Measurements from ENCODE around the gene SPATS2. TPM values are rescaled to one million over a fixed set of nuclear protein-coding genes. Genes with fewer than 3 reads are reported as not detected.

Gene SPATS2
- total RNA-seq, 2 experiments from 2014 or later, result 6.1 to 6.4 TPM

DNA sequence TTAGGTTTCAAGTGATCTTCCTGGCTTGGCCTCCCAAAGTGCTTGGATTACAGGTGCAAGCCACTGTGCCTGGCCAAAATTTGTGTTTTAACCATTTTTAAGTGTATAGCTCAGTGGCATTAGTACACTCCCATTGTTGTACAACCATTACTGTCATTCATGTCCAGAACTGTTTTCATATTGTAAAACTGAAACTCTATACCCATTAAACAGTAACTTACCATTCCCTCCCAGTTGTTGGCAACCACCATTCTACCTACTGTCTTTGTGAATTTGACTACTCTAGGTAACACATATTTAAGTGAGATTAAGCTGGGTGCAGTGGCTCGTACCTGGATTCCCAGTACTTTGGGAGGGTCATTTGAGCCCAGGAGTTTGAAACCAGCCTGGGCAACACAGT lies 104.3 kb downstream of the SPATS2 start:
- no peaks in the 10 kb centered on the region for H3K36me3 Mint-ChIP-seq (ENCODE audit: low read depth)
- H3K27ac Mint-ChIP-seq, result no peak overlapping the region
- Histone ChIP-seq H3K27me3 (ENCODE audit: control insufficient read depth in 1 of 2, insufficient read depth in 2 of 2, low read length in 2 of 2) (no peaks in the 10 kb centered on the region), H3K36me3 (ENCODE audit: insufficient read depth, low read length) (no peaks in the 10 kb centered on the region), H3K4me1 (ENCODE audit: insufficient read depth, low read length) (no peaks in the 10 kb centered on the region), H3K4me3 (ENCODE audit: low read length) (no peak overlapping the region), H3K9me3 (ENCODE audit: control insufficient read depth in 1 of 2, insufficient read depth in 1 of 2, low read length in 2 of 2) (no peaks in the 10 kb centered on the region), H3K27ac (ENCODE audit: low read depth in 1 of 2, low read length in 2 of 2) (no peak overlapping the region)
- ATAC-seq (ENCODE audit: poor library complexity), result no peak
- TF ChIP-seq, protein P1, sequence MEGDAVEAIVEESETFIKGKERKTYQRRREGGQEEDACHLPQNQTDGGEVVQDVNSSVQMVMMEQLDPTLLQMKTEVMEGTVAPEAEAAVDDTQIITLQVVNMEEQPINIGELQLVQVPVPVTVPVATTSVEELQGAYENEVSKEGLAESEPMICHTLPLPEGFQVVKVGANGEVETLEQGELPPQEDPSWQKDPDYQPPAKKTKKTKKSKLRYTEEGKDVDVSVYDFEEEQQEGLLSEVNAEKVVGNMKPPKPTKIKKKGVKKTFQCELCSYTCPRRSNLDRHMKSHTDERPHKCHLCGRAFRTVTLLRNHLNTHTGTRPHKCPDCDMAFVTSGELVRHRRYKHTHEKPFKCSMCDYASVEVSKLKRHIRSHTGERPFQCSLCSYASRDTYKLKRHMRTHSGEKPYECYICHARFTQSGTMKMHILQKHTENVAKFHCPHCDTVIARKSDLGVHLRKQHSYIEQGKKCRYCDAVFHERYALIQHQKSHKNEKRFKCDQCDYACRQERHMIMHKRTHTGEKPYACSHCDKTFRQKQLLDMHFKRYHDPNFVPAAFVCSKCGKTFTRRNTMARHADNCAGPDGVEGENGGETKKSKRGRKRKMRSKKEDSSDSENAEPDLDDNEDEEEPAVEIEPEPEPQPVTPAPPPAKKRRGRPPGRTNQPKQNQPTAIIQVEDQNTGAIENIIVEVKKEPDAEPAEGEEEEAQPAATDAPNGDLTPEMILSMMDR (IDR thresholded peaks at IDR 0.05), result no peak
- no peak overlapping the region for H3K4me3 Mint-ChIP-seq
- H3K27me3 Mint-ChIP-seq, result no peaks in the 10 kb centered on the region
- ChIA-PET POLR2A (no interaction called here), CTCF (no interaction called here)
- H3K9me3 Mint-ChIP-seq, result no peaks in the 10 kb centered on the region
- intact Hi-C loops (cut with DNase I, micrococcal nuclease), result no loop called here
- no peak for DNase-seq
- H3K4me1 Mint-ChIP-seq (ENCODE audit: low read depth), result peaks cover 9% of the 10 kb centered on the region

DNA sequence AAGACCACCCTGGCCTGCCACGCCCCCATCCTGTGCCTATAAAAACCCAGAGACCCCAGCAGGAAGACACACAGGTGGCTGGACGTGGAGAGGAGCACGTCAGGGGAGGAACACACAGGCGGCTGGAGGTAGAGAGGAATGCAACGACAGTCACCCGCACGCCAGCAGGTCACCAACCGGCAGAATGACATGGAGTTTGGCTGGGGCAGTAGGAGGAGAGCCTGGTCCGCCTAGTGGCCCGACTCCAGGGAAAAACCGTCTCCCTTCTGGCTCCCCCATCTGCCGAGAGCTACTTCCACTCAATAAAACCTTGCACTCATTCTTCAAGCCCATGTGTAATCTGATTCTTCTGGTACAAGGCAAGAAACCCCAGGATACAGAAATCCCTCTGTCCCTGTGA lies 108.8 kb downstream of the SPATS2 start:
- no peak overlapping the region for H3K27ac Mint-ChIP-seq
- TF ChIP-seq, protein P1 (IDR thresholded peaks at IDR 0.05), result no peak
- ChIA-PET POLR2A (no interaction called here), CTCF (no interaction called here)
- Histone ChIP-seq H3K36me3 (ENCODE audit: insufficient read depth, low read length) (no peaks in the 10 kb centered on the region), H3K27me3 (ENCODE audit: control insufficient read depth in 1 of 2, insufficient read depth in 2 of 2, low read length in 2 of 2) (no peaks in the 10 kb centered on the region), H3K27ac (ENCODE audit: low read depth in 1 of 2, low read length in 2 of 2) (no peak overlapping the region), H3K4me3 (ENCODE audit: low read length) (no peak overlapping the region), H3K9me3 (ENCODE audit: control insufficient read depth in 1 of 2, insufficient read depth in 1 of 2, low read length in 2 of 2) (no peaks in the 10 kb centered on the region), H3K4me1 (ENCODE audit: insufficient read depth, low read length) (peaks cover 2% of the 10 kb centered on the region)
- no peaks in the 10 kb centered on the region for H3K36me3 Mint-ChIP-seq (ENCODE audit: low read depth)
- H3K9me3 Mint-ChIP-seq, result no peaks in the 10 kb centered on the region
- no peaks in the 10 kb centered on the region for H3K27me3 Mint-ChIP-seq
- H3K4me3 Mint-ChIP-seq, result no peak overlapping the region
- intact Hi-C loops (cut with DNase I, micrococcal nuclease), result no loop called here
- ATAC-seq (ENCODE audit: poor library complexity) (no peak), DNase-seq (no peak)
- peaks cover 29% of the 10 kb centered on the region for H3K4me1 Mint-ChIP-seq (ENCODE audit: low read depth)

DNA sequence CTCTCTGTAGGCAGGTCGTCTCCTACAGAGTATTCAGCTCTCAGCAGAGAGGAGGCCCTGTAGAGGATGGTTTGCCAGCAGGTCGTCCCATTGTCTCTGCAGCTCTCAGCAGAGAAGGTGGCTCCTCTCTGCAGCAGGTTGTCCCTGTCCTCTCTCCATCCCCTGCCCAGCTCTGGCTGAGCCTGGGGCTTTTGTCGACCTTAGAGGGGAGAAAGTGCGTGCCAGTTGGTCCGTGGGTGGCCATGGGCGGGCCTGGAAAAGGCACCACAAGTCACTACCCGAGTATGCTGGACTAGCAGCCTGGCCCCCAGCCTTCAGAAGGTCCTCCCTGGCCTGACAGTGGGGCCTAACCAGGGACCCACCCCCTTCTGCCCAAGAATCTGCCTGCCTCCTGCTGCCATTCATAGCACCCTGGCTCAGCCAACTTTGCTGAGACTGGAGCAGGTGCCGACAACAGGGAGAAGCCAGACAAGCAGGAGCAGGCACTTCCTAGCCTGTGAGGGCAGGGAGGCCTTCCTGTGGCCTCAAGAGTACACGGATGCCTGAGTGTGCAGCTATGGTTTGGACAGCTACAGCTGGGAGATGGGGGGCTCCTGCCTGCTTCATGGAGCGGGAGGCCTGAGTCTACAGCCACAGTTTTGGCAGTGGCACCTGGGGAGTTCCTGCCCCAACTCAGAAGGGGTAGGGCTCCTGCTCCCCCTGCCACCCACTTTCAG lies 111.8 kb downstream of the SPATS2 start:
- TF ChIP-seq, protein P1 (IDR thresholded peaks at IDR 0.05), result no peak

More for the DNA sequence above, 111.8 kb downstream of the SPATS2 start:
- Mint-ChIP-seq H3K4me1 (ENCODE audit: low read depth) (peaks cover 29% of the 10 kb centered on the region), H3K4me3 (no peak overlapping the region), H3K27ac (no peak overlapping the region), H3K36me3 (ENCODE audit: low read depth) (no peaks in the 10 kb centered on the region), H3K27me3 (no peaks in the 10 kb centered on the region), H3K9me3 (no peaks in the 10 kb centered on the region)
- Histone ChIP-seq H3K27ac (ENCODE audit: low read depth in 1 of 2, low read length in 2 of 2) (no peak overlapping the region), H3K9me3 (ENCODE audit: control insufficient read depth in 1 of 2, insufficient read depth in 1 of 2, low read length in 2 of 2) (no peaks in the 10 kb centered on the region), H3K4me1 (ENCODE audit: insufficient read depth, low read length) (peaks cover 2% of the 10 kb centered on the region), H3K27me3 (ENCODE audit: control insufficient read depth in 1 of 2, insufficient read depth in 2 of 2, low read length in 2 of 2) (no peaks in the 10 kb centered on the region), H3K4me3 (ENCODE audit: low read length) (no peak overlapping the region), H3K36me3 (ENCODE audit: insufficient read depth, low read length) (no peaks in the 10 kb centered on the region)
- ChIA-PET POLR2A (no interaction called here), CTCF (interaction anchor here (0.5 kb wide), 1 partner anchor 14 kb away, joined by 3 read pairs; no protein-coding TSS in a partner anchor)
- DNase-seq (no peak), ATAC-seq (ENCODE audit: poor library complexity) (no peak)
- intact Hi-C loops (cut with DNase I, micrococcal nuclease), result no loop called here

All from CD4-positive, alpha-beta T cell (primary cell).